Retinal pigment epithelial cell (primary cell): ENCODE data around the gene PCSK2.

Experiments
- DNase-seq: peaks from one replicate; pipeline ENCODE4 v3.0.0-alpha.2; 2010; ENCODE audit warnings: low read depth
- H3K4me3 ChIP-seq: 2 replicates; pipeline ENCODE4 v1.5.1; 2011; ENCODE audit warnings: mild to moderate bottlenecking, low read length, control low read depth, moderate library complexity
- TF ChIP-seq, protein P1 (sequence below): conservative IDR thresholded peaks from 2 replicates; pipeline ENCODE4 v1.5.1; 2011; ENCODE audit warnings: low read depth, low read length, control low read depth, inconsistent platforms

PCSK2 gene

DNA sequence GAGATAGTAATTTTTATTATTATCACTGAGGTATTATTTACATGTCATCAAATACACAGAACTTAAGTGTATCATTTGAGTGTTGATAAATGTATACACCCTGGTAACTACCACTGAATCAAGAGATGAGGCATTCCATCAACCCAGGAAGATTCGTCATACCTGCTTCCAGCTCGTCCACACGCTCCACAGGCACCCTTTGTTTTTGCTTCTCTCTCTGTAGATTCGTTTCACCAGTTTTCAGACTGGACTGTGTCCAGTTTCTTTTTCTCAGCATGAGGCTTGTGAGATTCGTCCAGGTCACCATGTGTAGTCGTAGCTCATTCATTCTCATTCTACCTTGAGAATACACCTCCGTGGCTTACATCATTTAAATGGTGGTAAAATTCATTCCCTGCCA, 239.8 kb downstream of the PCSK2 start:
- DNase-seq = no peak
- H3K4me3 ChIP-seq = no peak overlapping the region
- TF ChIP-seq, protein P1, sequence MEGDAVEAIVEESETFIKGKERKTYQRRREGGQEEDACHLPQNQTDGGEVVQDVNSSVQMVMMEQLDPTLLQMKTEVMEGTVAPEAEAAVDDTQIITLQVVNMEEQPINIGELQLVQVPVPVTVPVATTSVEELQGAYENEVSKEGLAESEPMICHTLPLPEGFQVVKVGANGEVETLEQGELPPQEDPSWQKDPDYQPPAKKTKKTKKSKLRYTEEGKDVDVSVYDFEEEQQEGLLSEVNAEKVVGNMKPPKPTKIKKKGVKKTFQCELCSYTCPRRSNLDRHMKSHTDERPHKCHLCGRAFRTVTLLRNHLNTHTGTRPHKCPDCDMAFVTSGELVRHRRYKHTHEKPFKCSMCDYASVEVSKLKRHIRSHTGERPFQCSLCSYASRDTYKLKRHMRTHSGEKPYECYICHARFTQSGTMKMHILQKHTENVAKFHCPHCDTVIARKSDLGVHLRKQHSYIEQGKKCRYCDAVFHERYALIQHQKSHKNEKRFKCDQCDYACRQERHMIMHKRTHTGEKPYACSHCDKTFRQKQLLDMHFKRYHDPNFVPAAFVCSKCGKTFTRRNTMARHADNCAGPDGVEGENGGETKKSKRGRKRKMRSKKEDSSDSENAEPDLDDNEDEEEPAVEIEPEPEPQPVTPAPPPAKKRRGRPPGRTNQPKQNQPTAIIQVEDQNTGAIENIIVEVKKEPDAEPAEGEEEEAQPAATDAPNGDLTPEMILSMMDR = no peak

DNA sequence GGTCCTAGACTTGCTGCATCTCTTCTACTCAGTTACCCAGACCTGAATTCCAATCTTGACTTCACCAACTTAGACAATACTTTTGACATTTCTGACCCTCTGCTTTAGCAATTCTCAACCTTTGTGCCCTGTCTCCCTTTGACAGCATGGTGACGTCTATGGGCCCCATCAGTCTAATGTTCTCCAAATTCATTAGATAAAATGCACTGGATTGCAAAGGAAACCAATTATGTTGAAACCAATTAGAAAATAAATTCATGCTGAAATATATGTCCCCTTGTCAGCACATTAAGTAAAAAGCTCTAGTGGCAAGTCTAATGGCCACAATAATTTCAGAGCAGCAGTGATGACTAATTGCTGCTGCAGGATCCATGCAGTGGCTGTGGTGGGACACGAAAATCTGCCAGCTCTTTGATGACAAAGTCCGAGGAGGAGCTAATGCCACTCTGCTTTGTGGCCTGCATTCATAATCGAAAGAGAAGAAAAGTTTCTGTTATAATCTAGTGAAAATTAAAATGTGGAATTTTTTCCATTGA, 240.3 kb downstream of the PCSK2 start:
- no peak for DNase-seq
- H3K4me3 ChIP-seq = no peak overlapping the region
- TF ChIP-seq, protein P1 = no peak

DNA sequence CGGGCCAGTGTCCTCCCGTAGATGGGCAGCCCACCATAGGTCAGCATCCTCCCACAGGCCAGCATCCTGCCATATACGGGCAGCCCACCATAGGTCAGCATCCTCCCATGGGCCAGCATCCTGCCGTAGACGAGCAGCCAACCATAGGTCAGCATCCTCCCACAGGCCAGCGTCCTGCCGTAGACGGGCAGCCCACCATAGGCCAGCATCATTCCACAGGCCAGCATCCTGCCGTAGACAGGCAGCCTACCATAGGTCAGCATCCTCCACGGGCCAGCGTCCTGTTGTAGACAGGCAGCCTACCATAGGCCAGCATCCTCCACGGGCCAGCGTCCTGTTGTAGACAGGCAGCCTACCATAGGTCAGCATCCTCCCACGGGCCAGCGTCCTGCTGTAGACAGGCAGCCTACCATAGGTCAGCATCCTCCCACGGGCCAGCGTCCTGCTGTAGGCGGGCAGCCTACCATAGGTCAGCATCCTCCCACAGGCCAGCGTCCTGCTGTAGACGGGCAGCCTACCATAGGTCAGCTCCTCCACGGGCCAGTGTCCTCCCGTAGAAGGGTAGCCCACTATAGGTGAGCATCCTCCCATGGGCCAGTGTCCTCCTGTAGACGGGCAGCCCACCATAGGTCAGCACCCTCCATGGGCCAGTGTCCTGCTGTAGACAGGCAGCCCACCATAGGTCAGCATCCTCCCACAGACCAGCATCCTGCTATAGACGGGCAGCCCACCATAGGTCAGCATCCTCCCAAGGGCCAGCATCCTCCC, 241.4 kb downstream of the PCSK2 start:
- DNase-seq = no peak
- no peak overlapping the region for H3K4me3 ChIP-seq
- TF ChIP-seq, protein P1 = no peak

DNA sequence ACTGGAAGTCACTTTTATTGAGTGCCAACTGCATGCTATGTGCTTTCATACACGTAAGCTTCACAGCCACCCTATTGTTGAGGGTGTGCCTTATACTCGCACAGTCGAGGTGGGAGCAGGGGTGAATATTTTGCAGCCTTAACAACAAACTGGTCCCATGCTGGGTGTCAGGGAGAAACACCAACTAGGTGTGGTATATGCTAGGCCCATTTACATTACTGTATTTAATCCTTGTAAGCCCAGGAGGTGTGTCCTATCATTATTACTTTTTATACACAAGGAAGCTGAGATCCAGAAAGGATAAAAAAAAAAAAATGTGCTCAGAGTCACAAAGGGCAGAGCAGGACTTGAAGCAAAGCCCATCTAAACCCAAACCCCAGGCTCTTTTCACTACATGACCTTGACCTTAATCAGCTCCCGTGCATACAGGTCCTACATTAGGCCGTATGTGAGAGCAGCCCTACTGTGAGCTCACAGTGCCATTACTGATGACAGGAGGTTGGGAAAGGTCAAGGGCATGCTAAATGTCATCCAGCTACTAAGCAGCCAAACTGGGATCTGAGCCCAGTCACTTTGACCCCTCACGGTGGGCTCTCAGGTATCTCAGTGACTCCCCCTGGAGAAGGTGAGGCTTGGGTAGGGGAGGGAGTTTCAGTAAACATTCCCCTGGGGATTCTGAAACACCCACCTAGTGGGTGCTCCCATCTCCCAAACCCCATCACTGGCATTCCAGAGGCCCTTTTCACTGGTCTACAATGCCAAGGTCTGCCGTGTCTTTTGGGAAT, 242.6 kb downstream of the PCSK2 start:
- no peak for DNase-seq
- TF ChIP-seq, protein P1 = no peak
- no peak overlapping the region for H3K4me3 ChIP-seq

DNA sequence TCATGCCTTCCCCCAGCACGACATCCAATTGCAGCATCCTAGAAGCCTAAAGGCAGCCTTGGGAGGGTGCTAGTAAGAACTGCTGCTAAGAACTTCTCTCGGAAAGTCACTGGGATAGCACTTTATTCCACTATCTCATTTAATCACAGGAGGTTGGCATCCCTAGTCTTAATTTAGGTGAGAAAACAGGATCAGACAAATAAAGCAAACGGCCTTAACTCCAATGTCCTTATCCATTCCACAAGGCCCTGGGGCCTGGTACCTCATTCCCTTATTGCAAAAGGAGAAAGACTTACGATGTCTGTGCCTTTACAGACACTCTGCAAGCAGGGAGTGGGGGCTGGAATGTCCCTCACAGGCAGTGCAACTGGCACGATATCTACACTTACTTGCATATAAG, 243.7 kb downstream of the PCSK2 start:
- DNase-seq = no peak
- H3K4me3 ChIP-seq = no peak overlapping the region
- TF ChIP-seq, protein P1 = no peak

DNA sequence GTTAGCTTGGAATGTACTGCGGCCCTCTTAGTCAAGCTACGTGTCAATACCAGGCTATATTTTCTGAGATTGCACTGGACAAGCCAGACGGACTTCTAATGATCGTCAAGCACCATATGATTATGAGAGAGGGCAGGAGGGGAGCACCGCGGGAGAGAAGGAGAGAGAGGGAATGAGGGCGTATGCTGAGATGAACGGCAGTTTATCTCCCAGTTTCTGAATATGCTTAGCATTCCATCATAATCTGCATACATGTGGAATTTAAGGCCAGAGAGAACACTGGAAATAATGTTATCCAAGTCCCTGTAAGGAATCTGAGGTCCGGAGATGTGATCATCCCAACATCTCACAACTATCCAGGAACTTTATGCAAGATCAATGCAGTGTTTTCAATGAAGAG, 244.1 kb downstream of the PCSK2 start:
- no peak for DNase-seq
- TF ChIP-seq, protein P1 = no peak
- no peak overlapping the region for H3K4me3 ChIP-seq
